ENCODE data around the gene HOGA1. TPM values are rescaled to one million over a fixed set of nuclear protein-coding genes. Genes with fewer than 3 reads are reported as not detected.

HOGA1 gene
- 0.83 to 1.7 TPM (median 0.93 TPM) in 5 replicates for total RNA-seq (2022; extraction: Qiagen RNA extraction; ENCODE audit: low read depth)

GRCh38 chr10:97584060-97584797 lies at the start of gene HOGA1:
TSS of gene HOGA1 (plus strand) at chr10:97584389. CDS start at chr10:97584704, 315 bp downstream.

DNA sequence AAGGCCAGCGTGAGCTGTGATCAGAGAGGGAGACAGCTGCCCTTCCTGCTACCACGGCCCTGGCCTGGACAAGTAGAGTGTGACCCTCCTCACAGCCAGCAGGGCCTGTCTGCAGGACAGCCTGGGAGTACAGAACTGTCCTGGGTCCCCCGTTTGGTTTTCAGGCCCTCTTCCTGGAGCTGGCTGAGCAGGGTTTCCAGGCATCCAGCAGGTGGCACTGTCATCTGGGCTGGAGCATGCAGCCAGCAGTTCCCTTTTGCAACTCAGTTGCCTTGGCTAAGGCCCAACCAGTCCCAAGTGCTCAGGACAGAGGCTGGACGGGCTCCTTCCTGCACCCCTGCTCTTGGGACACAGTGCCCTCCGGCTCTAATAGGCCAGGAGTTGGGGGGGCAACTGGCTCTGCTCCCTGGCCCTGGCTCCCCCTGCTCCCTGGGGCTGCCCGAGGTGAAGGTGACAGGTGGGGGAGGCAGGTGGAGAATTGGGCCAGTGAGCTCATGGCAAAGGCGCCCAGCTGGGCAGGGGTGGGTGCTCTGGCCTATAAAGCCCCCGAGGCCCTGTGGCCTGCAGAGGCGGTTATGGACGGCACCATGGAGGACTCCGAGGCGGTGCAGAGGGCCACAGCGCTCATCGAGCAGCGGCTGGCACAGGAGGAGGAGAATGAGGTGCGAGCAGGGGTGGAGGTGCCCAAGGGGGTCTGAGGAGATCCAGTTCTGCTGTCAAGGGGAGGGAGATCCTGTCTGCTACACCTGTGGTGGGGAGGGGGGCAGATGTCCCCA lies 11.8 kb upstream of the HOGA1 start, which contains the start of gene ANKRD2:
Gene ANKRD2, plus strand, starts transcription at position 566 of the 776 bp plus-strand sequence. Its CDS starts 10 bp downstream, at position 576.

GRCh38 chr10:97589479-97589878 lies 5.3 kb downstream of the HOGA1 start, which contains the start of gene C10orf62:
TSS of gene C10orf62 (plus strand) at chr10:97589721. CDS start at chr10:97589898, 177 bp downstream.

GRCh38 chr10:97632949-97633884 lies 49.0 kb downstream of the HOGA1 start, which contains the start of gene MORN4:
TSS of gene MORN4 (minus strand) at chr10:97633500. CDS start at chr10:97619653, 13,847 bp downstream.

GRCh38 chr10:97640174-97640867 lies 56.1 kb downstream of the HOGA1 start, which contains the start of gene PI4K2A:
TSS of gene PI4K2A (plus strand) at chr10:97640671. CDS start at chr10:97640743, 72 bp downstream.

Other genes with a start within 250 kb of the HOGA1 start
- 5.6 to 9.7 TPM (median 8.2 TPM) in 5 replicates for gene FRAT2, start 249.7 kb upstream of the HOGA1 start, total RNA-seq (2022; extraction: Qiagen RNA extraction; ENCODE audit: low read depth)
- 52.6 to 75.2 TPM (median 61.0 TPM) in 5 replicates for gene RRP12, start 183.0 kb upstream of the HOGA1 start, total RNA-seq (2022; extraction: Qiagen RNA extraction; ENCODE audit: low read depth)
- gene PGAM1, start 158.2 kb upstream of the HOGA1 start, total RNA-seq (2022; extraction: Qiagen RNA extraction; ENCODE audit: low read depth): 555 to 637 TPM (median 622 TPM) in 5 replicates
- 53.0 to 60.6 TPM (median 54.2 TPM) in 5 replicates for gene EXOSC1, start 138.4 kb upstream of the HOGA1 start, total RNA-seq (2022; extraction: Qiagen RNA extraction; ENCODE audit: low read depth)
- 42.8 to 52.3 TPM (median 50.0 TPM) in 5 replicates for gene ZDHHC16, start 138.2 kb upstream of the HOGA1 start, total RNA-seq (2022; extraction: Qiagen RNA extraction; ENCODE audit: low read depth)
- 40.8 to 46.0 TPM (median 44.2 TPM) in 5 replicates for gene MMS19, start 86.0 kb upstream of the HOGA1 start, total RNA-seq (2022; extraction: Qiagen RNA extraction; ENCODE audit: low read depth)
- gene UBTD1, start 85.5 kb upstream of the HOGA1 start, total RNA-seq (2022; extraction: Qiagen RNA extraction; ENCODE audit: low read depth): 13.2 to 19.6 TPM (median 18.9 TPM) in 5 replicates
- 2.8 to 6.8 TPM (median 4.4 TPM) in 5 replicates for gene ANKRD2, start 11.6 kb upstream of the HOGA1 start, total RNA-seq (2022; extraction: Qiagen RNA extraction; ENCODE audit: low read depth)
- gene C10orf62, start 5.3 kb downstream of the HOGA1 start, total RNA-seq (2022; extraction: Qiagen RNA extraction; ENCODE audit: low read depth): not detected in 5 replicates
- 6.1 to 7.9 TPM (median 6.8 TPM) in 5 replicates for gene MORN4, start 49.1 kb downstream of the HOGA1 start, total RNA-seq (2022; extraction: Qiagen RNA extraction; ENCODE audit: low read depth)
- gene PI4K2A, start 56.3 kb downstream of the HOGA1 start, total RNA-seq (2022; extraction: Qiagen RNA extraction; ENCODE audit: low read depth): 26.1 to 29.6 TPM (median 28.8 TPM) in 5 replicates
- 57.9 to 112 TPM (median 85.8 TPM) in 5 replicates for gene AVPI1, start 102.9 kb downstream of the HOGA1 start, total RNA-seq (2022; extraction: Qiagen RNA extraction; ENCODE audit: low read depth)
- 36.5 to 45.4 TPM (median 39.9 TPM) in 5 replicates for gene MARVELD1, start 129.3 kb downstream of the HOGA1 start, total RNA-seq (2022; extraction: Qiagen RNA extraction; ENCODE audit: low read depth)
- gene ZFYVE27, start 152.7 kb downstream of the HOGA1 start, total RNA-seq (2022; extraction: Qiagen RNA extraction; ENCODE audit: low read depth): 19.5 to 25.5 TPM (median 24.7 TPM) in 5 replicates
- 1.9 to 2.5 TPM (median 2.3 TPM) in 5 replicates for gene SFRP5, start 187.6 kb downstream of the HOGA1 start, total RNA-seq (2022; extraction: Qiagen RNA extraction; ENCODE audit: low read depth)

Data from A549 treated with RU486 at 1 μM for 4 hours (cell line).